ENCODE data around the gene KRR1.
A peak's percentile ranks its signal among the peaks of the same experiment; 100 is the strongest.
"Not testable (repeated sequence)": the region's sequence is repeated elsewhere in the genome, so short reads cannot be mapped to it uniquely, and the experiment has no call there.

The KRR1 gene

GRCh38 chr12:75522124-75522523 lies 10.7 kb upstream of the KRR1 start:
- not testable (repeated sequence) for DNase-seq

- not testable (repeated sequence) for DNase-seq
These were observed 9.8 kb upstream of the KRR1 start for GRCh38 chr12:75521224-75521623.

DNA sequence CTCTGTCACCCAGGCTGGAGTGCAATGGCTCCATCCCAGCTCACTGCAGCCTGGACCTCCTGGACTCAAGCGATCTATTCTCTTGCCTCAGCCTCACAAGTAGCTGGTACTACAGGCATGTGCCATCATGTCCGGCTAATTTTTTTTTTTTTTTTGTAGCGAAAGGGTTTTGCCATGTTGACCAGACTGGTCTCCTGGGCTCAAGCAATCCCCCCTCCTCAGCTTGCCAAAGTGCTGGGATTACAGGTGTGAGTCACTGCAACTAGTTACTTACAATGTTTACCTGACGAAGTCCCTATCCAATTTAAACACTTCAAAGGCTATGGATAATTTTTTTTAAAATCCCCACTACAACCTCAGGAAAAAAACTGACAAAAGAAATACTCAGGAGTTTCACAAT lies 1.8 kb downstream of the KRR1 start:
- DNase-seq = no peak

DNA sequence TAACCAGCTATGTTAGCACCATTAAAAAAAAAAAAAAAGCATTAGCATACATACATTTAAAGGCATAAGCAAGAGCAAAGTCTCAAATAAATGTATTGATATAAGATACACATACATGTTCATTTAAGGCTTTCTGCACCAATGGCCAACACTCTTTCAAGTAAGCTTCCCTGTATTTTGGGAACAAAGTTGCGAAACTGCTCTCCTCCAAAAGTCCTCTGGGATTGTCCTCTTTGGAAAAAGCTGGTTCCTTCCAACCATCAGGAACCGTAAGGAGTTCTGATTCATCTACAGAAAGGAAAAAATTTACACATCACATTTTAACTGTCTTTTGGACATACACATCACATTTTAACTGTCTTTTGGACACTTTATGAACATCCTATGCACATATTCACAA lies 3.2 kb downstream of the KRR1 start:
- no peak for DNase-seq

- no peak for DNase-seq
These were observed 4.3 kb downstream of the KRR1 start for GRCh38 chr12:75507086-75507485.

GRCh38 chr12:75505706-75506312 lies 5.6 kb downstream of the KRR1 start:
- DNase-seq = peak; percentile 45

DNA sequence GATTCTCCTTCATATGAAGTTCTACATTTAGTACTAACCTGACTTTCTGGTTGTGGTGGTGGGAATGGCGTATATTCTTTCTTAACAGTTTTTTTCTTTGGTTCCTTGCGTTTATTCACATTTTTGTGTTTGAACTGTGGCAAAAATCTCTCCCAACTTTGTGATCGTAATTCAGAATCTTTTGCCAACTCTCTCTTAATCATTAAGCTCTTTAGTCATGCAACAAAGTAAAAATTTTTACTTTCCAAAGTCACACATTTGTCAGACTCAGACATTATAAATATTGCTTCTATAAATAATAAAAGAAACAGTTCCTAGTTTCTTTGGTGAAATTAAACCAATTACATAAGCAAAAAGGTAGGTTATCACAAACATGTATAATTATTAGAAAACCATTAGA lies 7.5 kb downstream of the KRR1 start:
- no peak for DNase-seq

DNA sequence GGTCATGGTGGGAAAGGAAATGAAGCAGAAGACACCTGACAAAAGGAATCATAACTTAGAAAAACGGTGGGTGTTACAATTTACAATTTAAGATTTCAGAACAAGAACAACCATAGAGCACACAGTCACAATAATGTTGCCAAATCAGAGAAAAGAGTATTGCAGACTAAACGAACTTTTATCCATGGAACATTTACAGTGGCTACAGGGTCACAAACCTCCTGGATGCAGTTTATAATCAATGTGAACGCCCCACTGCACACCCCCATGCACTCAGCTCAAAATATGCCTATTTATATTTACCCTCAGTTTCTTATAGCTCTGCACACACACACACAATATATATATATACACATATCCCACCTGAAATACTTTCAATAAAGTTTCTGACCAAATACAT lies 8.0 kb downstream of the KRR1 start:
- DNase-seq = no peak

- DNase-seq = no peak
These were observed 20.2 kb downstream of the KRR1 start for GRCh38 chr12:75491169-75491568.

DNA sequence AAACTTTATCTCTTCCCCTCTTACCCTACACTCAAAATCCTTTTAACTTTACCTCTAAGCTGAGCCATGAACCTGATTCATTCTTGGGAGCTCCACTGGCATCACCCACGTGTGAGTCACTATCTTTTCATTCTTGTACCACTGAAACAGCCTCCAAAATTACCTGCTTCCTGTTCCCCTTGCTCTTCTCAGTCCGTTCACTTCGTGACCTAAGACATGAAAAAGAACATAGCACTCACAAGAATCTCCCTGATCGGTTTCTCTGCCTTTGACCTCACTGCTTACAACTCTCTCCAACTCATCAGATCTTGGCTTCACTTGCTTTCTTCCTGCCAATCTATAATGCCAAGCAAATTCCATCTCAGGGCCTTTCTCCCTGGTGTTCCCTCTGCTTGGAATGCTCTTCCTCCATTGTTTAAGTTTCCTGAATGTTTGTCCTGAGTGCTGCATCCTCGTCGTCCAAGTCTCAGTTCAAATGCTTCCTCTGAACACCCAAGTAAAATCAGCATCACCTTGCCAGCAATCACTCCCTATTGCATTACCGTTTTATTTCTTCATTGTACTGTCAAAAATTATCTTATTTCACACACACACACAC lies 21.7 kb downstream of the KRR1 start:
- DNase-seq = no peak

DNA sequence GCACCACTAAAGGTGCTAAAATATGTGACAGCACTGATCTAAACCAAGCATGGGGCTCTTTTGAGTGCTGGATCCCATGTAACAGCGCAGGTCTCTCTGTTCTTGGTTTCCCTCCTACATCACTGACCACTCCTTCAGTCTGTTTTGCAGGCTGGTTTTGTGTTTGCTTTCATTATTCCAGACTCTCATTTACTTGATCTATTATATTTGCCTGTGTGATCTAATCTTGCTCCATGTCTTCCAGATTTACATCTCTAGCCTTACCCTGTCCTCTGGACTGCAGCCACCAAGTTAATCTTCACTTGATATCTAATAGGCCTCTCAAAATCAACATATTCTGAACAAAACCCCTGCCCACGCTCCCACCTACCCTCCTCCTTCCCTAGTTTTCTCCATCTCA lies 22.2 kb downstream of the KRR1 start:
- no peak for DNase-seq

- DNase-seq = no peak
These were observed 22.9 kb downstream of the KRR1 start for GRCh38 chr12:75488553-75488952.

- DNase-seq = no peak
These were observed 24.1 kb downstream of the KRR1 start for GRCh38 chr12:75487308-75487707.

DNA sequence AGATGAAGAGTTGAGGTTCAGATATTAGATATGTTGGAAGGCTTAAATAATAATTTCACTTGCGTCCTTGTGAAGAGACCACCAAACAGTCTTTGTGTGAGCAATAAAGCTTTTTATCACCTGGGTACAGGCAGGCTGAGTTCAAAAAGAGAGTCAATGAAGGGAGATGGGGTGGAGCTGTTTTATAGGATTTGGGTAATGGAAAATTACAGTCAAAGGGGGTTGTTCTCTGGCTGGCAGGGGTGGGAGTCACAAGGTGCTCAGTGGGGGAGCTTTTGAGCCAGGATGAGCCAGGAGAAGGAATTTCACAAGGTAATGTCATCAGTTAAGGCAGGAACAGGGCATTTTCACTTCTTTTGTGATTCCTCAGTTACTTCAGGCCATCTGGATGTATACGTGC lies 27.0 kb downstream of the KRR1 start:
- DNase-seq = not testable (repeated sequence)

DNA sequence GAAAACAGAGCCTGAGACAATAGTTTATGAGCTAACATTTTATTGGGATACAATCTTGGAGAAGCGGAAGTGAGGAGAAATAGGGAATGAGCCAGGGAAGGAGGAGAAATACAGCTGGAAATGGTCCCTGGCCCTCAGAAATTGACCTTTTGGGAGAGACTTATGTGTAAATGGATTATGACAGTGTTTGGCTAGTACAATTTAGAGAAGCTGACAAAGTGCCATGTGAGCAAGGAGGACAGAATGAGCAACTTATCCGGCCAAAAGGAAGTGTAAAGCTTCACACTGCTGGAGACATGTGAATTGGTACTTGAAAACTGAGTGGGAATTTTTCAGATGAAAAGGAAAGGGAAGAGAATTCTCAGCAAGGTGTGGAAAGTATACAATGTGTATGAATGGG lies 28.0 kb downstream of the KRR1 start:
- no peak for DNase-seq

GRCh38 chr12:75482646-75483045 lies 28.8 kb downstream of the KRR1 start:
- DNase-seq = peak; percentile 21

GRCh38 chr12:75481774-75482173 lies 29.6 kb downstream of the KRR1 start:
- DNase-seq = no peak

DNA sequence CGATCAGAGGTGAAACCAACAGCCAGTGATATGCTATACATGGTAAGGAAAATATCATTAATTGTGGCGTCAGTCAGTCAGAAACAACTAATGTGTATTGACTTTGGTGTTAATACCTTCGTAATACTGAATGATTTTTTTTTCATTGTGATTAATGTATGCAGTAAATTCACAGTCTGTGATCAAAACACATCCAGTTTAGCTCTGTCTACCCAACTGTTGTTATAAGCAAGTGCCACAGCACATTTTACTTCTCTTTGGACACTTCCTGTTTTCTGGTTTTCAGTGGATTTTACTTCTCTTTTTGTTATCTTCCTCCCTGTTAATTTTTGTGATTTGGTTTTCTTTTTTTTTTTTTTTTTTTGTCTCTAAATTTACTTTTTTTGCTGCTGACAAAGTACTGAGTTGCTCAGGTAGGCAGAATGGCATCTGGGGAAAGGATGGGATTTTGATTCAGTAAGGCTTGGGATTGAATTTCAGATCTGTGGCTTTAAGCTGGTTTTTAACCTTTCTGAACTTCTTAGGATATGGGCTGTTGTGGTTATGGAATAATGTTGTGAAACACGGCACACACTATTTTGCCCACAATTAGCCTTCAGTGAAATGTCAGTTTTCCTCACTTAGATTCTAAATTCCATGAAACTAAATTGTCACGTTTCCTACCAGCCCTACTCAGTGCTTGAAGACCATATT lies 30.2 kb downstream of the KRR1 start:
- DNase-seq = no peak

DNA sequence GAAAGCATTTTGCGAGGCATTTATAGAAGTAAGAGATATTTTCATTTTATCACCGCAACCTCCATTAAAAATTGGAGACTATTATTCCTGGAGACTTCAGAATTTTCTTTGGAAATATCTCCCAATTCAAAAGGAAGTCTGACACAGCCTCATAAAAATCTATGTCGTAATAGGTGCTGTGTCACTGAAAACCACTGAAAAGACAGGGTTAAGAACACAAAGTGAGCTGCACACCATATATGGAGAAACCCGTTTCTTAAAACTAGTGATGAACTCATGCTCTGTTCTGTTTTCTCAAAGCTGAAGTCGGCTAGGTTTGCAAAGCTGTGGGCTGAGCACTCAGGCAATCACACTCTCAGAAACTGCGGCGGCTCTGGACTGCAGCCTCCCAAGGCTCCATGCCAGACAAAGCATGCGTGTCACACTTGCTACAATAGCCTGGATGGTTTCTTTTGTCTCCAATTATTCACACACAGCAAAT lies 30.9 kb downstream of the KRR1 start, which contains the start of gene GLIPR1:
GLIPR1 (plus strand) TSS at position 287 of the 481 bp plus-strand sequence; CDS start at position 413, 126 bp downstream.
- peak; percentile 56 for DNase-seq

- no peak for DNase-seq
These were observed 31.4 kb downstream of the KRR1 start for GRCh38 chr12:75479963-75480461.

- DNase-seq = no peak
These were observed 33.2 kb downstream of the KRR1 start for GRCh38 chr12:75478116-75478794.

- no peak for DNase-seq
These were observed 34.3 kb downstream of the KRR1 start for GRCh38 chr12:75477137-75477536.

DNA sequence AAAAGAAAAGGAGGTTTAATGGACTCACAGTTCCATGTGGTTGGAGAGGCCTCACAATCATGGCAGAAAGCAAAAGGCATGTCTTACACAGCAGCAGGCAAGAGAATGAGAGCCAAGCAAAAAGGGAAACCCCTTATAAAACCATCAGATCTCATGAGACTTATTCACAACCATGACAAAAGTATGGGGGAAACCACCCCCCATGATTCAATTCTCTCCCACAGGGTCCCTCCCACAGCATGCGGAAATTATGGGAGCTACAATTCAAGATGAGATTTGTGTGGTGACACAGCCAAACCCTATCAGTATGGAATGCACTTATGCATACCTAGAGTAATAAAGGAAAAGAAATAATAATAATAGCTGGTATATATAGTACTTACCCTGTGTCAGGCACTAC lies 35.3 kb downstream of the KRR1 start:
- DNase-seq = no peak

All from eye (tissue), 1 donor.